Heart right ventricle (tissue), 16 donors: ENCODE measurements around the gene HNRNPAB. TPM values are rescaled to one million over a fixed set of nuclear protein-coding genes. Genes with fewer than 3 reads are reported as not detected.

ENCODE experiments used
- ATAC-seq, 8 donors: fragments of 200-7000 bp; cut with Tn5 transposase; one replicate each; pipeline ENCODE4 v1.9.1; 2020; ENCODE audit warnings: mild to moderate bottlenecking in 8 of 8, moderate library complexity in 8 of 8, moderate number of reproducible peaks in 1 of 8
- DNase-seq, 2 donors: peaks; one replicate each; pipeline ENCODE4 v3.0.0-alpha.2; 2020
- H3K27ac ChIP-seq, 10 donors: fragments of 200-600 bp; sonication (generic) in 2 of 10; one replicate each; pipeline versions ENCODE4 v1.5.0 to v1.8.0; 2020 to 2022; ENCODE audit warnings: mild to moderate bottlenecking in 3 of 10
- H3K27me3 ChIP-seq, 7 donors: fragments of 200-600 bp; one replicate each; pipeline ENCODE4 v1.8.0; 2021 to 2022; ENCODE audit warnings: mild to moderate bottlenecking in 2 of 7
- H3K36me3 ChIP-seq, 9 donors: fragments of 200-600 bp; sonication (generic) in 1 of 9; one replicate each; pipeline versions ENCODE4 v1.5.0 to v1.8.0; 2020 to 2022; ENCODE audit warnings: mild to moderate bottlenecking in 2 of 9
- H3K4me1 ChIP-seq, 9 donors: fragments of 200-600 bp; sonication (generic) in 1 of 9; one replicate each; pipeline versions ENCODE4 v1.5.0 to v1.8.0; 2020 to 2022; ENCODE audit warnings: mild to moderate bottlenecking in 4 of 9
- H3K4me3 ChIP-seq, 10 donors: fragments of 200-600 bp; sonication (generic) in 2 of 10; one replicate each; pipeline versions ENCODE4 v1.5.0 to v1.8.0; 2020 to 2022; ENCODE audit warnings: mild to moderate bottlenecking in 7 of 10, moderate library complexity in 2 of 10
- H3K9me3 ChIP-seq, 11 donors: fragments of 200-600 bp in 10 of 11; sonication (generic) in 2 of 11; one replicate each; pipeline versions ENCODE4 v1.5.0 to v1.8.0; 2013 to 2022; ENCODE audit warnings: mild to moderate bottlenecking in 2 of 11, control low read depth in 1 of 11, moderate library complexity in 1 of 11
- CTCF ChIP-seq, 9 donors: fragments of 200-600 bp; sonication (generic) in 2 of 9; IDR thresholded peaks; one replicate each; pipeline versions ENCODE4 v1.5.0 to v1.8.0; 2021 to 2022; ENCODE audit warnings: antibody characterized with exemption in 9 of 9, mild to moderate bottlenecking in 5 of 9, moderate library complexity in 1 of 9
- WGBS, 2 donors: extraction: QIAGEN DNeasy Blood & Tissue Kit; methylation state at CpG; one replicate each; pipeline ENCODE4 v1.1.7; 2013; ENCODE audit warnings: inconsistent platforms in 1 of 2; 5-methylcytosine and 5-hydroxymethylcytosine counted together
- intact Hi-C, 10 donors: fragments of 100-400 bp; cut with DNase I; formaldehyde crosslinking; loops; one replicate each; pipeline versions ENCODE4 v1.11.1 to v1.14.2; 2022
- polyA plus RNA-seq, 2 donors: library from polyadenylated mRNA; stranded (reverse); fragments of 200-250 nt; gene quantifications; one replicate each; pipeline ENCODE4 v1.2.3, GENCODE V29; 2013
- total RNA-seq, 10 donors: library from RNA; stranded (reverse); fragmentation: NEBNext Ultra II Directional in 3 of 10; extraction: Animal tissue kit (Norgen Biotek cat#: 25700) in 3 of 10; gene quantifications; one replicate each; pipeline versions ENCODE4 v1.2.1 to v1.2.4, GENCODE V29; 2021 to 2023
- donor health status: Arrhythmogenic right ventricular cardiomyopathy.
- donor health status: ischemic (EF 13 %, LVEDD 7.1; RV severe dilation, severe dysfunction).
- donor health status: healthy with polysubstance abuse.
- donor health status: DM: no; HTN: yes; CAD: no.
- donor health status: DM: no; HTN: no; CAD: no.
- donor health status: ischemic (EF 25% LVEDD 6.9; RV normal size, moderate dysfunction).
- donor health status: ischemic (EF 25% LVEDD 5.7; RV mildly dilated, moderate dysfunction).
- donor health status: healthy.
- donor health status: DM: yes; HTN: yes; CAD: no.
- donor health status: Ischemic cardiomyopathy.
- donor health status: ischemic (EF 35%, LVEDD 5.7; RV mildly dilated, moderate dysfunction).
- donor health status: nonischemic (EF 11% LVEDD 7.7; RV severe dilation, severe dysfunction).
- donor health status: DM: yes; HTN: yes; CAD: no.
- donor health status: PGD.
- donor health status: ischemic (EF 29% LVEDD 5.4; RV normal size, mild dysfunction).
- donor health status: nonischemic (EF 23%, LVEDD 6.1; RV moderate dilation, normal function).

HNRNPAB gene
- total and polyA plus RNA-seq, 12 donors, result 70.8 to 140 (median 81.9) TPM

DNA sequence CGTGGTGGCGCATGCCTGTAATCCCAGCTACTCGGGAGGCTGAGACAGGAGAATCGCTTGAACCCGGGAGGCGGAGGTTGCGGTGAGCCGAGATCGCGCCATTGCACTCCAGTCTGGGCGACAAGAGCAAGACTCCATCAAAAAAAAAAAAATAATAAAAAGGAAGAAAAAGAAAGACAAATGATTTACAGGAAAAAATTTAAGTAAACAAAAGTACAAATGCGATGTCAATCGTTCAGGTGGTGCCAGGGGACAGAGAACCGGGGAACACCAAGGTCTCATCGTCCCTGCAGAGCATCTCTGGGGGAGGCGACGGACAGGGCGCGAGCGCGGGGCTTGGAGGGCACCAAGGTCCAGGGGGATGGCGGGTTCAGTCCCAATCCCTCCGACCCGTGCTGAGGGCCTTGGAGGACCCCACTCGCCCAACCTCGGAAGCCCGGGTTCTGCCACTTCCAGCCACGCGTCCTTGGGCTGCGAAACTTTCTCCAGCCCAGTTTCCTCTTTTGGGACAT is 607 bp upstream of the HNRNPAB start:
- Histone ChIP-seq H3K36me3 (peaks cover 0 to 33% (median 13%) of the 10 kb centered on the region in 9 donors), H3K4me3 (peak overlapping the region; percentile 70 to 100 (median 85)), H3K27me3 (no peaks in the 10 kb centered on the region), H3K4me1 (peaks cover 13 to 40% (median 30%) of the 10 kb centered on the region in 9 donors), H3K27ac (peak overlapping the region in 9 of 10 donors; percentile 19 to 98 (median 95)), H3K9me3 (no peaks in the 10 kb centered on the region)
- WGBS, 2 donors, result 13 to 16% methylated on average over 23 to 30 of the region's 30 CpGs
- TF ChIP-seq CTCF (IDR thresholded peaks at IDR 0.05), result no peak
- ATAC-seq (peak in 5 of 8 donors; percentile 7 to 35 (median 11)), DNase-seq (no peak)
- intact Hi-C loops, result loop anchor here in 3 of 10 donors (1.0 to 2.0 kb wide), 3 partner anchors 27 to 29 kb away; partner anchors contain the start of gene PHYKPL (in 2 of the 3)

GRCh38 chr5:178204935-178205748 is 809 bp downstream of the HNRNPAB start:
- peak; percentile 45 to 69 (median 54) for ATAC-seq

DNA sequence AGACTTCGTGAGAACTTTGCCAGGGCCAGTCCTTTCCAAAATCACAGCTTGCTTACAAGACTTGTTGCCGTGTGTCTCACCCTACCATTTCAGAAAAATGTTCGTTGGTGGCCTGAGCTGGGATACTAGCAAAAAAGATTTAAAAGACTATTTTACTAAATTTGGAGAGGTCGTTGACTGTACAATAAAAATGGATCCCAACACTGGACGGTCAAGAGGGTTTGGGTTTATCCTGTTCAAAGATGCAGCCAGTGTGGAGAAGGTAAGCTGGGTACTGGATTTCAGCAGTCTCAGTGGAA is 1.4 kb downstream of the HNRNPAB start:
- DNase-seq (no peak), ATAC-seq (no peak)
- no peaks in the 10 kb centered on the region for H3K27me3 ChIP-seq
- no peaks in the 10 kb centered on the region for H3K9me3 ChIP-seq
- H3K4me1 ChIP-seq, result peaks cover 13 to 40% (median 30%) of the 10 kb centered on the region in 9 donors
- peak overlapping the region in 9 of 10 donors; percentile 88 to 98 (median 95) for H3K27ac ChIP-seq
- TF ChIP-seq CTCF (IDR thresholded peaks at IDR 0.05), result no peak
- H3K36me3 ChIP-seq, result peaks cover 0 to 53% (median 32%) of the 10 kb centered on the region in 9 donors
- peak overlapping the region; percentile 70 to 100 (median 85) for H3K4me3 ChIP-seq
- 10 to 13% methylated on average over 5 of the region's 5 CpGs for WGBS, 2 donors
- intact Hi-C loops, result loop anchor here in 2 of 10 donors (2.0 kb wide), 2 partner anchors 25 to 27 kb away; partner anchors contain the start of gene PHYKPL (in 1 of the 2)

More at GRCh38 chr5:178204935-178205748, 809 bp downstream of the HNRNPAB start:
- WGBS, 2 donors, result 0 to 1% methylated on average over 78 to 90 of the region's 90 CpGs
- Histone ChIP-seq H3K9me3 (no peaks in the 10 kb centered on the region), H3K27ac (peak overlapping the region; percentile 88 to 98 (median 95)), H3K4me1 (peaks cover 13 to 40% (median 30%) of the 10 kb centered on the region in 9 donors), H3K4me3 (peak overlapping the region; percentile 70 to 100 (median 85)), H3K36me3 (peaks cover 0 to 47% (median 28%) of the 10 kb centered on the region in 9 donors), H3K27me3 (no peaks in the 10 kb centered on the region)
- peak; percentile 76 to 81 for DNase-seq
- TF ChIP-seq CTCF (IDR thresholded peaks at IDR 0.05), result peak in 1 of 9 donors; percentile 14
- intact Hi-C loops, result loop anchor here in 3 of 10 donors (1.0 to 2.0 kb wide), 3 partner anchors 26 to 28 kb away; partner anchors contain the start of gene PHYKPL (in 2 of the 3)
